ENCODE results near the gene GPR143.

Gene GPR143

DNA sequence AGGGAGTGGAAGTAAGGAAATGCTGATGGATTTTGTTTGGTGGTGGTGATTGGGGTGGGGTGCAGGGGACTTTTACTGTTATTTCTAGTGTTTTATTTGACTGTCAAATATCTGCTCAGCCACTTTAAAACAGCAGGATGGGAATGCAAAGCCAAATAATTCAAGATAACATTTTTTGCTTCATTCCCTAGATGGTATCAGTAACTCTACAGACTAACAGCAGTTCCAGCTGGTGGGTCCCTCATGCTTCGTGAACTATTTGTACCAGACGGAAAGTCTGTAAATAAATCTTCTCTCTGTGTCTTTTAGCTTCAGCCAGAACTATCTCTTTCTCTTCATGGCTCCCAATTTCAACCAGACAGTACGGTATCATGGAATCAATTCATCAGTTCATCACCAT, 27.5 kb downstream of the GPR143 start:
- Histone ChIP-seq H3K4me3 (ENCODE audit: low read depth, low read length) (no peak overlapping the region), H3K4me1 (ENCODE audit: control insufficient read depth, insufficient read depth, low read length) (no peaks in the 10 kb centered on the region), H3K9ac (ENCODE audit: low read length) (no peak overlapping the region), H3K27me3 (ENCODE audit: control insufficient read depth, insufficient read depth, low read length) (no peaks in the 10 kb centered on the region), H3K36me3 (ENCODE audit: control insufficient read depth, insufficient read depth, low read length) (peaks cover 4% of the 10 kb centered on the region; the same call in 1 of the 2 replicates), H3K9me3 (ENCODE audit: control insufficient read depth, insufficient read depth, low read depth, low read length) (peaks cover 5% of the 10 kb centered on the region), H3K27ac (ENCODE audit: low read depth, low read length) (no peak overlapping the region)

DNA sequence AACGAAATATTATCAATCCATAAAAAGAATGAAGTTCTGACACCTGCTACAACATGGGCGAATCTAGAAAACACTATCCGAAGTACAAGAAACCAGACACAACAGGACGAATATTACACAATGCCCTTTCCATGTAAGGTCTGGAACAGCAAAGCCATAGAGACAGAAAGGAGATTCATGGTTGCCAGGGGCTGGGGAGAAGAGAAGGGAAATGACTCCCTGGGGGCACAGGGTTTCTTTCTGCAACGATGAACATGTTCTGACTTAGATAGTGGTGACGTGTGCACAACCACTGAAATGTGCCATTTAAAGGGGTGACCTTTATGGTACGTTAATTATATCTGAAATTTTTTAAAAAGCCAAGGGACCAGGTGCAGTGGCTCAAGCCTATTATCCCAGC, 28.3 kb downstream of the GPR143 start:
- Histone ChIP-seq H3K36me3 (ENCODE audit: control insufficient read depth, insufficient read depth, low read length) (peaks cover 4% of the 10 kb centered on the region; the same call in 1 of the 2 replicates), H3K9ac (ENCODE audit: low read length) (no peak overlapping the region), H3K27ac (ENCODE audit: low read depth, low read length) (no peak overlapping the region), H3K4me3 (ENCODE audit: low read depth, low read length) (no peak overlapping the region), H3K4me1 (ENCODE audit: control insufficient read depth, insufficient read depth, low read length) (no peaks in the 10 kb centered on the region), H3K27me3 (ENCODE audit: control insufficient read depth, insufficient read depth, low read length) (no peaks in the 10 kb centered on the region), H3K9me3 (ENCODE audit: control insufficient read depth, insufficient read depth, low read depth, low read length) (peaks cover 12% of the 10 kb centered on the region)

DNA sequence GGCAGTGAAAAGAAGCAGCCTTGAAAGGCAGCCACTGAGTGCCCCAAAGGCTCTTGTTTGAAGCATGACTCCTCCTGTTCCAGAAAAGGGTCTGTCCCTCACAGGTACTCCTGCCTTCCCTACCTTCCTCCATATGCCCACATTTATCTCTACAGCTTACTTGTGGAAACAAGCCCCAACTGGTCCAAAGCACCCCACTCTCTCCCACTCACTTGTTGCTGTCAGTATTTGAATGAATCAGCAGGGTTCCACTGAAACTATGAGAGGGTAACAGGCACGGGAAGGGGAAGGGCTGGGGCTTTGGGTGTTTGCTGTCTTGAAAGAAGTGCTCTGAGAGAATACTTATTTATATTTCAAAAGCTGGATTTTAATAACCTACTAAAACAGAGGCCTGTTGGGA, 34.9 kb downstream of the GPR143 start:
- Histone ChIP-seq H3K27me3 (ENCODE audit: control insufficient read depth, insufficient read depth, low read length) (no peaks in the 10 kb centered on the region), H3K4me1 (ENCODE audit: control insufficient read depth, insufficient read depth, low read length) (no peaks in the 10 kb centered on the region), H3K27ac (ENCODE audit: low read depth, low read length) (no peak overlapping the region), H3K9me3 (ENCODE audit: control insufficient read depth, insufficient read depth, low read depth, low read length) (peaks cover 43% of the 10 kb centered on the region), H3K4me3 (ENCODE audit: low read depth, low read length) (no peak overlapping the region), H3K9ac (ENCODE audit: low read length) (no peak overlapping the region), H3K36me3 (ENCODE audit: control insufficient read depth, insufficient read depth, low read length) (no peaks in the 10 kb centered on the region)

DNA sequence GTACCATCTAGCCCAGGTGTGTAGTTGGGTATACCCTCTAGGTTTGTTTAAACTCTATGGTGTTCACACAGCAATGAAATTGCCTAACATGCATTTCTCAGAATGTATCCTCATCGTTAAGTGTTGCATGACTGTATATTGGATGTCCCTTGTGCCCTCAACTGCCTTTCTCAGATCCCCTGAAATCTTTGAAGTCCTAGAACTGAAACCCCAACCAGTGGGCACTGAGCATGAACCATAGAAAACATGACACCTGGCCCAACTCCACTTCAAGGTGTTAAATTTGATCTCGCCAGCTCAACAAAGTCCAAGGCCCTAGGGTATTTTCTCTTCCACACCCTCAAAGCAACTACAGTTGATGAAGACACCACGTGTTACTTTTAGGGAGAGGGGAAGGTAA, 35.6 kb downstream of the GPR143 start:
- Histone ChIP-seq H3K9me3 (ENCODE audit: control insufficient read depth, insufficient read depth, low read depth, low read length) (peaks cover 49% of the 10 kb centered on the region), H3K27ac (ENCODE audit: low read depth, low read length) (no peak overlapping the region)

DNA sequence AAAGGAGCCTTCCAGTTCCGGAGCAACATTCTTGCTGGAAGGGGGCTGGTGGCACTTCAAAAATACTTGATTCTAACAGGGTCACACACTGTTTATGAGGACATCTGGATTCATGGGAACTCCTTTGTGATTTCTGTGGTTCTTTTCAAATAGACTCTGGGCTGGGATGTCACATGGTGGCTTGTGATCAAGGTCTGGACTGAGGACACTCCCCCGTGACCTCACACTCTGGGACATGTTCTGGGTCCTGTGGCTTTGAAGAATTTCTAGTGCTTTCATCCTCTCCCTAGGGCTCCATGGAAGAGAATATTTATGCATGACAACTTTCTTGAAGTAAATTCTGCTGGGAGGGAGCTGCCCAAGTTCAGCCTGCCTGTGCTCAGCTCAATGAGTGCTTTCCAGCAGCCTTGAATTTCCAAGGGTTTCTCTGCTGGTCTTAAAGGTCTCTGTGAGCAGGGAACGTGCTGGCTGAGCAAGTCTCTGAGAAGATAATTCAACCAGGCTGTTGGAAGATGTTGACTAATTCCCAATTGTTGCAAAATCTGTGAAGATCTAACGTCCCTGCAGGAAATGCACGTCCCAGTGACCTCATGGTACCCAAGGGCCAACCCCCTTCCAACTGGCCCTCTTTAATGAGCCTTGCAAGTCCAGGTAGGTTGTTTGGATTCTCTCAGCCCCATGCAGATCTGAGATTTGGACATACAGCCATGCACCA, 36.3 kb downstream of the GPR143 start:
- Histone ChIP-seq H3K9me3 (ENCODE audit: control insufficient read depth, insufficient read depth, low read depth, low read length) (peaks cover 53% of the 10 kb centered on the region), H3K9ac (ENCODE audit: low read length) (no peak overlapping the region), H3K36me3 (ENCODE audit: control insufficient read depth, insufficient read depth, low read length) (no peaks in the 10 kb centered on the region; the same call in 1 of the 2 replicates), H3K27ac (ENCODE audit: low read depth, low read length) (no peak overlapping the region), H3K4me1 (ENCODE audit: control insufficient read depth, insufficient read depth, low read length) (no peaks in the 10 kb centered on the region), H3K4me3 (ENCODE audit: low read depth, low read length) (no peak overlapping the region), H3K27me3 (ENCODE audit: control insufficient read depth, insufficient read depth, low read length) (no peaks in the 10 kb centered on the region)

More for the DNA sequence above, 35.6 kb downstream of the GPR143 start:
- H3K4me1 ChIP-seq (ENCODE audit: control insufficient read depth, insufficient read depth, low read length), result no peaks in the 10 kb centered on the region
- no peaks in the 10 kb centered on the region; the same call in 1 of the 2 replicates for H3K36me3 ChIP-seq (ENCODE audit: control insufficient read depth, insufficient read depth, low read length)
- H3K9ac ChIP-seq (ENCODE audit: low read length), result no peak overlapping the region
- H3K4me3 ChIP-seq (ENCODE audit: low read depth, low read length), result no peak overlapping the region
- H3K27me3 ChIP-seq (ENCODE audit: control insufficient read depth, insufficient read depth, low read length), result no peaks in the 10 kb centered on the region

DNA sequence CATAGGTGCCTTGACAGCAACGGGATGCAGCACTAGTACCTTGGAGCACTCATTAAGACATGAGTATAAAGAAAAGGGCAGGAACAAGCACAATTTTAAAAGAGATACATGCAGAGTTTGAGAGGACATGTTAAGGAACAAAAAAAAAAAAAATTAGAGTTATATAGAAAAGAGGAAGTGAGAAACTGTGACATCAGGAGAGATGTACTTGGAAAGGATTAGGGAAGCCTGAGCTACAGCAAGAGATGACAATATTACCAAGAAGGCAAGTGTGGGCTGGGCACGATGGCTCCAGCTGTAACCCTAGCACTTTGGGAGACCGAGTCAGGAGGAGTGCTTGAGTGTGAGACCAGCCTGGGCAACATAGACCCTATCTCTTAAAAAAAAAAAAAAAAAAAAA, 37.4 kb downstream of the GPR143 start:
- Histone ChIP-seq H3K9ac (ENCODE audit: low read length) (no peak overlapping the region), H3K36me3 (ENCODE audit: control insufficient read depth, insufficient read depth, low read length) (peaks cover 5% of the 10 kb centered on the region), H3K4me3 (ENCODE audit: low read depth, low read length) (no peak overlapping the region), H3K9me3 (ENCODE audit: control insufficient read depth, insufficient read depth, low read depth, low read length) (peaks cover 59% of the 10 kb centered on the region), H3K27me3 (ENCODE audit: control insufficient read depth, insufficient read depth, low read length) (no peaks in the 10 kb centered on the region), H3K4me1 (ENCODE audit: control insufficient read depth, insufficient read depth, low read length) (no peaks in the 10 kb centered on the region), H3K27ac (ENCODE audit: low read depth, low read length) (no peak overlapping the region)

DNA sequence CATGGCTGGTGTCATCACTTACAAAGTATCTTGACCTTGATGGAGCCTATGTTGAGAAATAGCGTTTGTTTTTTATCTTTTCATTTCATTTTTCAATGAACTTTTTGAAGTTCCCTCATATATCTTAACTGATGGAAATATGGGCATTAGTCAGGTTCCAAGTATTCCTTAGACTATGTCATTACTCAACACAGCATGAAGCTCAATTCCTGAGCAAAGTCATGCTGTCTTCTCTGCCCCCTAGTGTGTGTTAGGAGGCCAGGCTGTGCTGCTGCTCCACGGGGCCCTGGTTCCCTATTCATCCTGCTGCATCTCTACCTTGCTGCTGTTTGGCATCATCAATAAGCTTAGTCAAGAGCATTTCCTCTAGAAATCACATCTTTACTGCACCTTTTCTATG, 40.9 kb downstream of the GPR143 start:
- Histone ChIP-seq H3K27ac (ENCODE audit: low read depth, low read length) (no peak overlapping the region), H3K9ac (ENCODE audit: low read length) (no peak overlapping the region), H3K36me3 (ENCODE audit: control insufficient read depth, insufficient read depth, low read length) (peaks cover 37% of the 10 kb centered on the region), H3K27me3 (ENCODE audit: control insufficient read depth, insufficient read depth, low read length) (no peaks in the 10 kb centered on the region), H3K9me3 (ENCODE audit: control insufficient read depth, insufficient read depth, low read depth, low read length) (peaks cover 77% of the 10 kb centered on the region), H3K4me3 (ENCODE audit: low read depth, low read length) (no peak overlapping the region), H3K4me1 (ENCODE audit: control insufficient read depth, insufficient read depth, low read length) (no peaks in the 10 kb centered on the region)

DNA sequence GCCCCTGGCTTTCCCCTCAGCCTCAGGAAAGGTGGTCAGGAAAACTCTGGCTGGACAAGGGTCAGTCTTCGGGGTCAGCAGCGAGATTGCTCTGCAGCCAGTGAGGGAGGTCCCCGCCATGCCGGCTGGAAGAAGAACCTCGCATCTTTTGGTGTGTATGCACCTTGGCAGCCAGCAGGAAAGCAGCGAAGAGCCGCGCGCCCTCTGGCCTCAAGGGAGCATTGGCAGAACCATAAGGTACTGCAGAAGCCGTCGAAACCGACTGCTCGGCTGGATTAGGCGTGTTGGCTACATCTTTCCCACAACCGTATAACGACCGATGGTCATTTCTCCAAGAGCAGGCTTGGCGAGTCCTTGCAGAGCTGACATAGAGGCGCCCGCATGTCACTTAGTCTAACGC, 48.3 kb downstream of the GPR143 start:
- H3K4me3 ChIP-seq (ENCODE audit: low read depth, low read length), result no peak overlapping the region
- H3K36me3 ChIP-seq (ENCODE audit: control insufficient read depth, insufficient read depth, low read length), result peaks cover 92% of the 10 kb centered on the region
- no peaks in the 10 kb centered on the region for H3K4me1 ChIP-seq (ENCODE audit: control insufficient read depth, insufficient read depth, low read length)
- H3K9me3 ChIP-seq (ENCODE audit: control insufficient read depth, insufficient read depth, low read depth, low read length), result peaks cover 36% of the 10 kb centered on the region
- no peak overlapping the region for H3K27ac ChIP-seq (ENCODE audit: low read depth, low read length)
- no peak overlapping the region for H3K9ac ChIP-seq (ENCODE audit: low read length)
- H3K27me3 ChIP-seq (ENCODE audit: control insufficient read depth, insufficient read depth, low read length), result no peaks in the 10 kb centered on the region

DNA sequence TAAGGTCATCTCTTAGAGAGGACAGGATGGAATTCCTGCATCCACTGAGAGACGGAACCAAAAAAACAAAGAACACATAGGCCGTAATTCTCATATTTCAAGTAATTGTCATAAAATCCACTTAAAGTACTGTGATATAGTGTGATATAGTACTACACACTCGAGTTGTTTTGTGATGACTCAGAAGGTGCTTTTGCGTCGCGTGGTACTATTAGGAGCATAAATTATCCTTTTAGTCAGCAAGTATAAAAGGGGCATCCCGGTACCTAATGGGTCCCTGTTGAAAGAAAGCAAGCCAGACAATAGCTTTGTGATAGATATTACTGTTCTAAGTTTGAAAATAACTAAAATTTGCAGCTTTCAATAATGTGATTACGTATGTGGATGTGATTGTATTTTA, 55.3 kb downstream of the GPR143 start:
- Histone ChIP-seq H3K36me3 (ENCODE audit: control insufficient read depth, insufficient read depth, low read length) (peaks cover 62% of the 10 kb centered on the region), H3K27ac (ENCODE audit: low read depth, low read length) (no peak overlapping the region), H3K27me3 (ENCODE audit: control insufficient read depth, insufficient read depth, low read length) (no peaks in the 10 kb centered on the region)

DNA sequence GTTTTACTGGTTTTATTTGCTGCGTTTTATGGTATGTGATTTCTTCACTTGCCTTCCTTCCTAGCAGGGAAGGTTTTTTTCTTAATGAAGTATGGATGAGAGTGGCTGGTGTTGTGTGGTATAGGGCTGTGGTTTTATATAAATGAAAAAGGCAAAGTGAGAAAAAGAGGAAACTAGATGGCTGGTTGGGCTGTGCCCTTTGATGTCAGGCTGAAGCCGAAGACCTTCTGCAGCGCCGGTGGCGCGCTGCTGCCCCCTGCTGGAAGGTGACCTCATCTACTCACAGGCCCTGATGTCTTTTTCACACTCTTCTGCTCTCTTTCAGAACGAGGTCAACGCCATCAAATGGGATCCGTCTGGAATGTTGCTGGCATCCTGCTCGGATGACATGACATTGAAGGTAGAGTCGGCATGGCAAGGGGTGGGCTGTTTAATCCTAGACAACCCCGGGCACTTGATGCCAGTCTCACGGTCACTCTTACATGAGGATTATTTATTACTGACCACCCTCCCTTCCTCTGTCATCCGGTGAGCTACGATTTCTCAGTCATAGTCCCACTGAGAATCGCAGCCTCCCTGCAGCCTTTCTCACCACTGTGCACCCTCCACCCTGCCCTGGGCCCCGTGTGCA, 56.6 kb downstream of the GPR143 start:
- no peak overlapping the region for H3K27ac ChIP-seq (ENCODE audit: low read depth, low read length)
- peaks cover 14% of the 10 kb centered on the region for H3K9me3 ChIP-seq (ENCODE audit: control insufficient read depth, insufficient read depth, low read depth, low read length)
- no peaks in the 10 kb centered on the region for H3K4me1 ChIP-seq (ENCODE audit: control insufficient read depth, insufficient read depth, low read length)
- no peak overlapping the region for H3K9ac ChIP-seq (ENCODE audit: low read length)
- no peak overlapping the region for H3K4me3 ChIP-seq (ENCODE audit: low read depth, low read length)
- H3K36me3 ChIP-seq (ENCODE audit: control insufficient read depth, insufficient read depth, low read length), result peaks cover 60% of the 10 kb centered on the region
- no peaks in the 10 kb centered on the region for H3K27me3 ChIP-seq (ENCODE audit: control insufficient read depth, insufficient read depth, low read length)

More for the DNA sequence above, 55.3 kb downstream of the GPR143 start:
- no peaks in the 10 kb centered on the region for H3K4me1 ChIP-seq (ENCODE audit: control insufficient read depth, insufficient read depth, low read length)
- no peak overlapping the region for H3K9ac ChIP-seq (ENCODE audit: low read length)
- H3K9me3 ChIP-seq (ENCODE audit: control insufficient read depth, insufficient read depth, low read depth, low read length), result peaks cover 8% of the 10 kb centered on the region
- no peak overlapping the region for H3K4me3 ChIP-seq (ENCODE audit: low read depth, low read length)

DNA sequence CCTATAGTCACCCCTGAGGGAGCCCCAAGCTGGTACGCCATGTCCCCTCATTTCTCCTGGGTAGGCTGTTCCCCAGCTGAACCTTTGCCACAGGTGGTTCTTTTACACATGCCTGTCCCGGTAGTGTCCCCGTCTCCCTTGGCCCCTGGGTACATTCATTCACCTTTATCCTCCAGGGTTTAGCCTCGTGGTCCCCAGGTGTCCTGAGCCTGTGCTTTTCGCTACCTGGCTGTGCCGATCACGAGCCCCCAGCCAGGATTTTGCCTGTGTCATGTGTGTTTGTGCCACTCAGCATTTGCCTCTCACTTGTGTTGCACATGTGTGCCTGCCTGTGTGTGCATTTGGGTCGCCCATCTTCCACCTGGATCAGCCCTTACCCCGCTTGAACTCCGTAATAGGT, 57.6 kb downstream of the GPR143 start:
- H3K36me3 ChIP-seq (ENCODE audit: control insufficient read depth, insufficient read depth, low read length), result peaks cover 59% of the 10 kb centered on the region
- no peak overlapping the region for H3K4me3 ChIP-seq (ENCODE audit: low read depth, low read length)
- H3K9me3 ChIP-seq (ENCODE audit: control insufficient read depth, insufficient read depth, low read depth, low read length), result peaks cover 14% of the 10 kb centered on the region
- H3K9ac ChIP-seq (ENCODE audit: low read length), result no peak overlapping the region
- H3K27me3 ChIP-seq (ENCODE audit: control insufficient read depth, insufficient read depth, low read length), result no peaks in the 10 kb centered on the region
- no peaks in the 10 kb centered on the region for H3K4me1 ChIP-seq (ENCODE audit: control insufficient read depth, insufficient read depth, low read length)
- no peak overlapping the region for H3K27ac ChIP-seq (ENCODE audit: low read depth, low read length)
